ENCODE measurements around the gene FIGNL2.

The FIGNL2 gene

GRCh38 chr12:51874000-51874399, 25.5 kb upstream of the FIGNL2 start:
- peak; percentile 82 for DNase-seq (ENCODE audit: low spot score)

- DNase-seq (ENCODE audit: low spot score), result peak; percentile 58
Measured at GRCh38 chr12:51873251-51873994, 24.9 kb upstream of the FIGNL2 start.

- no peak for DNase-seq (ENCODE audit: low spot score)
Measured at GRCh38 chr12:51872689-51872981, 24.1 kb upstream of the FIGNL2 start.

GRCh38 chr12:51871918-51872688, 23.6 kb upstream of the FIGNL2 start:
- DNase-seq (ENCODE audit: low spot score), result peak; percentile 39

GRCh38 chr12:51871126-51871525, 22.6 kb upstream of the FIGNL2 start:
- DNase-seq (ENCODE audit: low spot score), result no peak

- DNase-seq (ENCODE audit: low spot score), result no peak
Measured at GRCh38 chr12:51870504-51870903, 22.0 kb upstream of the FIGNL2 start.

GRCh38 chr12:51869931-51870330, 21.4 kb upstream of the FIGNL2 start:
- no peak for DNase-seq (ENCODE audit: low spot score)

- no peak for DNase-seq (ENCODE audit: low spot score)
Measured at GRCh38 chr12:51869496-51869865, 21.0 kb upstream of the FIGNL2 start.

GRCh38 chr12:51868821-51869495, 20.4 kb upstream of the FIGNL2 start:
- DNase-seq (ENCODE audit: low spot score), result no peak

GRCh38 chr12:51867796-51868428, 19.4 kb upstream of the FIGNL2 start:
- DNase-seq (ENCODE audit: low spot score), result no peak

- DNase-seq (ENCODE audit: low spot score), result no peak
Measured at GRCh38 chr12:51867371-51867770, 18.9 kb upstream of the FIGNL2 start.

GRCh38 chr12:51866762-51867161, 18.2 kb upstream of the FIGNL2 start:
- DNase-seq (ENCODE audit: low spot score), result no peak

GRCh38 chr12:51866324-51866723, 17.8 kb upstream of the FIGNL2 start:
- DNase-seq (ENCODE audit: low spot score), result peak; percentile 21

- peak; percentile 19 for DNase-seq (ENCODE audit: low spot score)
Measured at GRCh38 chr12:51865757-51866270, 17.3 kb upstream of the FIGNL2 start.

- no peak for DNase-seq (ENCODE audit: low spot score)
Measured at GRCh38 chr12:51864833-51865670, 16.5 kb upstream of the FIGNL2 start.

- no peak for DNase-seq (ENCODE audit: low spot score)
Measured at GRCh38 chr12:51863933-51864832, 15.7 kb upstream of the FIGNL2 start.

GRCh38 chr12:51863363-51863932, 14.9 kb upstream of the FIGNL2 start:
- DNase-seq (ENCODE audit: low spot score), result peak; percentile 10

- DNase-seq (ENCODE audit: low spot score), result no peak
Measured at GRCh38 chr12:51862947-51863346, 14.4 kb upstream of the FIGNL2 start.

GRCh38 chr12:51860986-51861385, 12.5 kb upstream of the FIGNL2 start:
- no peak for DNase-seq (ENCODE audit: low spot score)

All from D341Med (cell line).